Mesenchymal stem cell (in vitro differentiated cells and primary cell): ENCODE data around the gene PEX10. TPM values are rescaled to one million over a fixed set of nuclear protein-coding genes. Genes with fewer than 3 reads are reported as not detected.

Source experiments
- DNase-seq: peaks from one replicate; pipeline ENCODE4 v3.0.0-alpha.2; 2013
- H2AFZ ChIP-seq: one replicate; pipeline ENCODE4 v1.6.1; 2013; ENCODE audit warnings: low read depth, mild to moderate bottlenecking, control low read depth, inconsistent platforms, low read length, moderate library complexity
- H2AK5ac ChIP-seq: 2 replicates; pipeline ENCODE4 v1.6.1; 2013; ENCODE audit warnings: low read length, moderate library complexity, mild to moderate bottlenecking, inconsistent platforms; ENCODE audit not compliant: severe bottlenecking
- H2BK120ac ChIP-seq: one replicate; pipeline ENCODE4 v1.6.1; 2013; ENCODE audit warnings: low read depth, mild to moderate bottlenecking, inconsistent platforms, low read length, moderate library complexity
- H2BK12ac ChIP-seq, 2 experiments: one replicate each; pipeline ENCODE4 v1.6.1; 2013; ENCODE audit warnings: inconsistent platforms in 2 of 2, low read length in 2 of 2, mild to moderate bottlenecking in 2 of 2, moderate library complexity in 2 of 2, control low read depth in 1 of 2
- H2BK15ac ChIP-seq: one replicate; pipeline ENCODE4 v1.6.1; 2013; ENCODE audit warnings: mild to moderate bottlenecking, low read depth, inconsistent platforms; ENCODE audit not compliant: poor library complexity, severe bottlenecking
- H2BK5ac ChIP-seq: 2 replicates; pipeline ENCODE4 v1.6.1; 2013; ENCODE audit warnings: low read depth, mild to moderate bottlenecking, low read length, control low read depth, inconsistent platforms; ENCODE audit not compliant: poor library complexity, severe bottlenecking
- H3K14ac ChIP-seq, 2 experiments: one replicate each; pipeline ENCODE4 v1.6.1; 2013; ENCODE audit warnings: inconsistent platforms in 2 of 2, low read length in 2 of 2, control low read depth in 1 of 2, mild to moderate bottlenecking in 1 of 2, moderate library complexity in 1 of 2
- H3K18ac ChIP-seq, 2 experiments: one replicate each; pipeline ENCODE4 v1.6.1; 2013; ENCODE audit warnings: inconsistent platforms in 2 of 2, low read length in 2 of 2, control low read depth in 1 of 2, low read depth in 1 of 2, mild to moderate bottlenecking in 1 of 2
- H3K23ac ChIP-seq, 2 experiments: one replicate each; pipeline ENCODE4 v1.6.1; 2013; ENCODE audit warnings: inconsistent platforms in 2 of 2, low read length in 2 of 2, mild to moderate bottlenecking in 2 of 2, moderate library complexity in 2 of 2, control low read depth in 1 of 2
- H3K27ac ChIP-seq: 2 replicates; pipeline ENCODE4 v1.5.1; 2013; ENCODE audit warnings: mild to moderate bottlenecking, moderate library complexity, low read length, control low read depth, inconsistent platforms; ENCODE audit not compliant: poor library complexity, severe bottlenecking
- H3K27me3 ChIP-seq, 2 experiments: 2 replicates each; pipeline versions ENCODE4 v1.6.1 to v1.7.0; 2013; ENCODE audit warnings: low read length in 2 of 2, mild to moderate bottlenecking in 2 of 2, moderate library complexity in 2 of 2, control low read depth in 1 of 2, inconsistent platforms in 1 of 2; ENCODE audit not compliant: control insufficient read depth in 1 of 2, insufficient read depth in 1 of 2
- H3K36me3 ChIP-seq, 2 experiments: 2 replicates each; pipeline versions ENCODE4 v1.6.1 to v1.7.0; 2013; ENCODE audit warnings: low read length in 2 of 2, control low read depth in 1 of 2, inconsistent platforms in 1 of 2, low read depth in 1 of 2, mild to moderate bottlenecking in 1 of 2; ENCODE audit not compliant: insufficient read depth in 2 of 2, control insufficient read depth in 1 of 2
- H3K4ac ChIP-seq, 2 experiments: one replicate each; pipeline ENCODE4 v1.6.1; 2013; ENCODE audit warnings: inconsistent platforms in 2 of 2, low read length in 2 of 2, mild to moderate bottlenecking in 2 of 2, moderate library complexity in 2 of 2, control low read depth in 1 of 2, low read depth in 1 of 2
- H3K4me1 ChIP-seq: 2 replicates; pipeline ENCODE4 v1.6.1; 2013; ENCODE audit warnings: low read depth, low read length, control low read depth; ENCODE audit not compliant: control insufficient read depth, insufficient read depth
- H3K4me2 ChIP-seq: 2 replicates; pipeline ENCODE4 v1.6.1; 2013; ENCODE audit warnings: low read length, mild to moderate bottlenecking, inconsistent platforms; ENCODE audit not compliant: poor library complexity, severe bottlenecking
- H3K4me3 ChIP-seq, 2 experiments: 2 replicates each; pipeline versions ENCODE4 v1.5.1 to v1.7.0; 2013; ENCODE audit warnings: low read length in 2 of 2, mild to moderate bottlenecking in 2 of 2, control low read depth in 1 of 2, low read depth in 1 of 2; ENCODE audit not compliant: insufficient read depth in 1 of 2
- H3K79me1 ChIP-seq: replicated peaks from 2 replicates; pipeline ENCODE4 v1.6.1; 2013; ENCODE audit warnings: mild to moderate bottlenecking, control low read depth, low read length, inconsistent platforms; ENCODE audit not compliant: poor library complexity, severe bottlenecking
- H3K9ac ChIP-seq: 2 replicates; pipeline ENCODE4 v1.7.0; 2013; ENCODE audit warnings: mild to moderate bottlenecking, low read length, moderate library complexity
- H3K9me3 ChIP-seq: 2 replicates; pipeline ENCODE4 v1.7.0; 2013; ENCODE audit warnings: mild to moderate bottlenecking, low read length; ENCODE audit not compliant: control insufficient read depth
- H4K8ac ChIP-seq: one replicate; pipeline ENCODE4 v1.6.1; 2013; ENCODE audit warnings: inconsistent platforms, mild to moderate bottlenecking, low read length, moderate library complexity
- H4K91ac ChIP-seq: one replicate; pipeline ENCODE4 v1.6.1; 2013; ENCODE audit warnings: mild to moderate bottlenecking, low read length, inconsistent platforms
- WGBS: methylation state at CpG from one replicate; pipeline ENCODE4 v1.1.7; 2013; ENCODE audit warnings: mixed read lengths; 5-methylcytosine and 5-hydroxymethylcytosine counted together
- polyA plus RNA-seq, 2 experiments: library from polyadenylated mRNA; stranded (reverse); fragments of 200-250 nt; gene quantifications; one replicate each; pipeline ENCODE4 v1.2.3, GENCODE V29; 2013

Gene PEX10
- polyA plus RNA-seq (2013, experiment 1 of 2) = 10.6 TPM
- 10.8 TPM for polyA plus RNA-seq (2013, experiment 2 of 2)

DNA sequence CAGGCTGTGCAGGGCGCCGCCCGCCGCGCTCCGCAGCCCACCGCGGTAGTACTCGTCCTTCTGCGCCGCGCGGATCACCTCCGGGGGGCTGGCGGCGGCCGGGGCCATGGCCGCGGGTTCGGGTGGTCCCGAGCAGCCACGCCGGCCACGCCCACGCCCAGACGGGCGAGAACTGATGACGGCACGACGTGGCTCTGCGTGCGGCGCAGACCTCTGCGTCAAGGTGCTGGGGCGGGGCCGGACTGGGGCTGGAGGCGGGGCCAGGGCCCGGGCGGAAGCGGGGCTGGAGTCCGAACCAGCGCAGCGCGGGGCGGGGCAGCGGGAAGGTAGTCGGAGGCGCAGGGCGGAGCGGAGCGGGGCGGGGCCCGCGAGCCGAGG lies at the start of gene PEX10:
TSS of gene PEX10 (minus strand) at position 170 of the 378 bp plus-strand sequence. CDS start at position 108, 62 bp downstream.
- Histone ChIP-seq H3K23ac (peak within 1 kb of the TSS in 1 of 2 experiments; percentile 84), H3K9me3 (no peaks in the 10 kb centered on the region), H2AK5ac (peak within 1 kb of the TSS; percentile 27), H3K79me1 (peaks cover 25% of the 10 kb centered on the region), H3K4me2 (peak within 1 kb of the TSS; percentile 85), H2BK5ac (peak within 1 kb of the TSS; percentile 63), H3K4ac (peak within 1 kb of the TSS; percentile 88 to 97), H3K4me3 (peak within 1 kb of the TSS; percentile 96 to 98), H3K36me3 (peaks cover 28 to 35% of the 10 kb centered on the region in 2 experiments), H2BK120ac (peak within 1 kb of the TSS; percentile 56), H3K27me3 (peaks cover 0 to 23% of the 10 kb centered on the region in 2 experiments), H3K4me1 (peaks cover 34% of the 10 kb centered on the region), H4K8ac (peak within 1 kb of the TSS; percentile 95), H3K27ac (no peak within 1 kb of the TSS), H4K91ac (peak within 1 kb of the TSS; percentile 94), H2BK15ac (peak within 1 kb of the TSS; percentile 78), H3K9ac (peak within 1 kb of the TSS; percentile 95), H3K14ac (peak within 1 kb of the TSS in 1 of 2 experiments; percentile 94), H2AFZ (peak within 1 kb of the TSS; percentile 86), H3K18ac (peak within 1 kb of the TSS; percentile 73 to 98), H2BK12ac (peak within 1 kb of the TSS in 1 of 2 experiments; percentile 61)
- WGBS = under 1% methylated on average over 50 of the region's 55 CpGs
- DNase-seq = peak; percentile 93

GRCh38 chr1:2460996-2461751 lies 48.8 kb upstream of the PEX10 start:
- Histone ChIP-seq H3K23ac (peak overlapping the region in 1 of 2 experiments; percentile 30), H3K79me1 (peaks cover 36% of the 10 kb centered on the region), H3K18ac (no peak overlapping the region), H3K27ac (no peak overlapping the region), H3K36me3 (peaks cover 0 to 12% of the 10 kb centered on the region in 2 experiments), H4K91ac (no peak overlapping the region), H3K27me3 (peaks cover 0 to 43% of the 10 kb centered on the region in 2 experiments), H4K8ac (no peak overlapping the region), H2BK120ac (no peak overlapping the region), H2BK12ac (no peak overlapping the region), H2AK5ac (no peak overlapping the region), H2BK15ac (no peak overlapping the region), H3K4me1 (peaks cover 73% of the 10 kb centered on the region), H3K14ac (peak overlapping the region in 1 of 2 experiments; percentile 74), H3K9ac (no peak overlapping the region), H3K9me3 (no peaks in the 10 kb centered on the region), H3K4me2 (no peak overlapping the region), H3K4ac (no peak overlapping the region), H3K4me3 (no peak overlapping the region), H2BK5ac (no peak overlapping the region), H2AFZ (no peak overlapping the region)
- 86% methylated on average over 17 of the region's 18 CpGs for WGBS
- DNase-seq = no peak

GRCh38 chr1:2460203-2460602 lies 47.8 kb upstream of the PEX10 start:
- Histone ChIP-seq H3K9ac (no peak overlapping the region), H3K79me1 (peaks cover 36% of the 10 kb centered on the region), H2BK120ac (no peak overlapping the region), H3K4me3 (no peak overlapping the region), H3K27ac (no peak overlapping the region), H2AFZ (no peak overlapping the region), H3K36me3 (peaks cover 0 to 13% of the 10 kb centered on the region in 2 experiments), H2BK5ac (no peak overlapping the region), H2BK12ac (no peak overlapping the region), H3K14ac (no peak overlapping the region), H3K4ac (no peak overlapping the region), H3K4me2 (no peak overlapping the region), H4K8ac (no peak overlapping the region), H2BK15ac (no peak overlapping the region), H3K23ac (no peak overlapping the region), H3K27me3 (peaks cover 0 to 35% of the 10 kb centered on the region in 2 experiments), H3K4me1 (peaks cover 77% of the 10 kb centered on the region), H4K91ac (no peak overlapping the region), H2AK5ac (no peak overlapping the region), H3K9me3 (no peaks in the 10 kb centered on the region), H3K18ac (no peak overlapping the region)
- 74% methylated on average over 7 of the region's 8 CpGs for WGBS
- DNase-seq = no peak

- no peak overlapping the region for H3K4ac ChIP-seq
- no peak overlapping the region for H2AK5ac ChIP-seq
- H3K27me3 ChIP-seq = peaks cover 0 to 30% of the 10 kb centered on the region in 2 experiments
- no peak overlapping the region for H3K18ac ChIP-seq
- no peak overlapping the region for H2BK120ac ChIP-seq
- no peak overlapping the region for H3K23ac ChIP-seq
- no peak overlapping the region for H2BK12ac ChIP-seq
- H3K9me3 ChIP-seq = no peaks in the 10 kb centered on the region
- no peak overlapping the region for H3K27ac ChIP-seq
- peaks cover 36% of the 10 kb centered on the region for H3K79me1 ChIP-seq
- H3K36me3 ChIP-seq = peaks cover 0 to 9% of the 10 kb centered on the region in 2 experiments
- H4K91ac ChIP-seq = no peak overlapping the region
- no peak overlapping the region for H2BK5ac ChIP-seq
- DNase-seq = no peak
- 83% methylated on average over 23 of the region's 23 CpGs for WGBS
- H2BK15ac ChIP-seq = no peak overlapping the region
- no peak overlapping the region for H3K14ac ChIP-seq
- no peak overlapping the region for H3K4me2 ChIP-seq
- H4K8ac ChIP-seq = no peak overlapping the region
- H3K4me1 ChIP-seq = peaks cover 79% of the 10 kb centered on the region
- no peak overlapping the region for H3K9ac ChIP-seq
- H3K4me3 ChIP-seq = no peak overlapping the region
- H2AFZ ChIP-seq = no peak overlapping the region
Observed at GRCh38 chr1:2459757-2460156, 47.4 kb upstream of the PEX10 start.
